ENCODE results near the gene DNMBP. TPM values are rescaled to one million over a fixed set of nuclear protein-coding genes. Genes with fewer than 3 reads are reported as not detected.

The DNMBP gene
- total and polyA plus RNA-seq, 2 donors (not counting 3 experiments of a cell fraction or from before 2014, with no cell fraction given), result 32.0 to 53.4 TPM

GRCh38 chr10:99852481-99853213, 157.1 kb downstream of the DNMBP start:
- no peaks in the 10 kb centered on the region for H3K4me1 ChIP-seq (ENCODE audit: control insufficient read depth, extremely low read depth, insufficient read depth, low read length)
- CTCF ChIA-PET, result interaction anchor here (0.9 to 5.3 kb wide), 5 partner anchors 157 to 388 kb away, joined by 4 to 75 read pairs (median 5); partner anchors contain the start of gene DNMBP
- dilution Hi-C loops (cut with MboI; ENCODE audit: extremely low pct_ligation_motif_present, low sequenced_read_pairs), result no loop called here

GRCh38 chr10:99851825-99852224, 157.9 kb downstream of the DNMBP start:
- FAIRE-seq (no peak), DNase-seq (ENCODE audit: low read depth, low spot score) (no peak)
- ChIA-PET CTCF (interaction anchor here (2.0 to 5.3 kb wide), 2 partner anchors 158 to 194 kb away, joined by 5 to 75 read pairs; partner anchors contain the start of gene DNMBP), POLR2A (no interaction called here)
- H3K27ac ChIP-seq (ENCODE audit: insufficient read depth, low read depth, low read length), result no peak overlapping the region
- no peaks in the 10 kb centered on the region for H3K36me3 ChIP-seq (ENCODE audit: control insufficient read depth in 2 of 2, extremely low read depth in 1 of 2, insufficient read depth in 2 of 2, low read length in 2 of 2)
- H3K9me3 ChIP-seq (replicated peaks; ENCODE audit: control insufficient read depth, insufficient read depth, low read length), result no peaks in the 10 kb centered on the region
- no TSS peak for BruUV-seq (replicated peaks)
- no peak overlapping the region for H3K9ac ChIP-seq (replicated peaks; ENCODE audit: extremely low read depth, insufficient read depth, low read length)
- no peak overlapping the region for H2AFZ ChIP-seq (ENCODE audit: low read depth, low read length)
- H4K20me1 ChIP-seq (replicated peaks; ENCODE audit: control insufficient read depth, extremely low read depth, insufficient read depth, low read length), result no peaks in the 10 kb centered on the region
- H3K9me1 ChIP-seq (replicated peaks; ENCODE audit: control insufficient read depth, extremely low read depth, insufficient read depth, low read length), result no peaks in the 10 kb centered on the region
- dilution Hi-C loops (cut with MboI; ENCODE audit: extremely low pct_ligation_motif_present, low sequenced_read_pairs) (no loop called here), intact Hi-C loops (cut with micrococcal nuclease) (no loop called here)
- H3K4me3 ChIP-seq (replicated peaks in 1 of 3; ENCODE audit: insufficient read depth in 1 of 3, low read depth in 1 of 3, low read length in 3 of 3), result no peak overlapping the region
- no peaks in the 10 kb centered on the region for H3K79me2 ChIP-seq (ENCODE audit: control insufficient read depth, insufficient read depth, low read length)
- TF ChIP-seq POLR2AphosphoS5 (IDR thresholded peaks at IDR 0.05; ENCODE audit: insufficient read depth, low read depth, low read length) (no peak), POLR2A (IDR thresholded peaks at IDR 0.05; ENCODE audit: low read depth, low read length) (no peak), GATA2 (IDR thresholded peaks at IDR 0.05; ENCODE audit: insufficient read depth, insufficient read length, low read depth, low read length) (no peak), EZH2 (IDR thresholded peaks at IDR 0.05; ENCODE audit: borderline replicate concordance, low read depth, low read length, severe bottlenecking) (no peak), JUN (IDR thresholded peaks at IDR 0.05; ENCODE audit: borderline replicate concordance, insufficient read depth, insufficient read length, low read depth) (no peak), FOS (IDR thresholded peaks at IDR 0.05; ENCODE audit: borderline replicate concordance, insufficient read depth, low read length) (no peak), MAX (IDR thresholded peaks at IDR 0.05; ENCODE audit: insufficient read depth, insufficient read length) (no peak), CTCF (IDR thresholded peaks at IDR 0.05; ENCODE audit: extremely low read depth in 1 of 2, insufficient read depth in 1 of 2, low read depth in 1 of 2, low read length in 2 of 2) (no peak), MYC (IDR thresholded peaks at IDR 0.05; ENCODE audit: low read depth, low read length) (no peak)
- no peaks in the 10 kb centered on the region for H3K27me3 ChIP-seq (ENCODE audit: control insufficient read depth in 2 of 2, insufficient read depth in 2 of 2, low read length in 2 of 2)
- H3K4me1 ChIP-seq (ENCODE audit: control insufficient read depth, extremely low read depth, insufficient read depth, low read length), result no peaks in the 10 kb centered on the region
- no peak overlapping the region for H3K4me2 ChIP-seq (ENCODE audit: insufficient read depth, low read length)

More at GRCh38 chr10:99852481-99853213, 157.1 kb downstream of the DNMBP start:
- Histone ChIP-seq H3K79me2 (ENCODE audit: control insufficient read depth, insufficient read depth, low read length) (no peaks in the 10 kb centered on the region), H3K9ac (replicated peaks; ENCODE audit: extremely low read depth, insufficient read depth, low read length) (no peak overlapping the region), H3K9me3 (replicated peaks; ENCODE audit: control insufficient read depth, insufficient read depth, low read length) (no peaks in the 10 kb centered on the region), H3K27me3 (ENCODE audit: control insufficient read depth in 2 of 2, insufficient read depth in 2 of 2, low read length in 2 of 2) (no peaks in the 10 kb centered on the region), H2AFZ (ENCODE audit: low read depth, low read length) (no peak overlapping the region), H3K4me2 (ENCODE audit: insufficient read depth, low read length) (no peak overlapping the region), H3K9me1 (replicated peaks; ENCODE audit: control insufficient read depth, extremely low read depth, insufficient read depth, low read length) (no peaks in the 10 kb centered on the region), H3K27ac (ENCODE audit: insufficient read depth, low read depth, low read length) (no peak overlapping the region), H4K20me1 (replicated peaks; ENCODE audit: control insufficient read depth, extremely low read depth, insufficient read depth, low read length) (no peaks in the 10 kb centered on the region), H3K36me3 (ENCODE audit: control insufficient read depth in 2 of 2, extremely low read depth in 1 of 2, insufficient read depth in 2 of 2, low read length in 2 of 2) (no peaks in the 10 kb centered on the region), H3K4me3 (replicated peaks in 1 of 3; ENCODE audit: insufficient read depth in 1 of 3, low read depth in 1 of 3, low read length in 3 of 3) (no peak overlapping the region)
- FAIRE-seq (no peak), DNase-seq (ENCODE audit: low read depth, low spot score) (no peak)
- intact Hi-C loops (cut with micrococcal nuclease), result no loop called here
- no TSS peak for BruUV-seq (replicated peaks)
- TF ChIP-seq MAX (IDR thresholded peaks at IDR 0.05; ENCODE audit: insufficient read depth, insufficient read length) (no peak), EZH2 (IDR thresholded peaks at IDR 0.05; ENCODE audit: borderline replicate concordance, low read depth, low read length, severe bottlenecking) (no peak), MYC (IDR thresholded peaks at IDR 0.05; ENCODE audit: low read depth, low read length) (no peak), FOS (IDR thresholded peaks at IDR 0.05; ENCODE audit: borderline replicate concordance, insufficient read depth, low read length) (no peak), POLR2AphosphoS5 (IDR thresholded peaks at IDR 0.05; ENCODE audit: insufficient read depth, low read depth, low read length) (no peak), POLR2A (IDR thresholded peaks at IDR 0.05; ENCODE audit: low read depth, low read length) (no peak)
- POLR2A ChIA-PET, result interaction anchor here (0.6 kb wide), 1 partner anchor 568 kb away, joined by 3 read pairs; no protein-coding TSS in a partner anchor

All from endothelial cell of umbilical vein (primary cell).